HUDEP-2 (cell line): Measurements from ENCODE around the gene SLC37A4.
A peak's percentile ranks its signal among the peaks of the same experiment; 100 is the strongest.

ENCODE experiments used
- DNase-seq, 76 experiments: peaks; one replicate each; lab custom pipeline; 2025; ENCODE audit not compliant: unreplicated experiment in 76 of 76; lab: John Stamatoyannopoulos, UW

Gene SLC37A4

GRCh38 chr11:118980191-118980881 is 50.3 kb downstream of the SLC37A4 start:
- peak in 1 of 76 experiments; percentile 16 for DNase-seq

DNA sequence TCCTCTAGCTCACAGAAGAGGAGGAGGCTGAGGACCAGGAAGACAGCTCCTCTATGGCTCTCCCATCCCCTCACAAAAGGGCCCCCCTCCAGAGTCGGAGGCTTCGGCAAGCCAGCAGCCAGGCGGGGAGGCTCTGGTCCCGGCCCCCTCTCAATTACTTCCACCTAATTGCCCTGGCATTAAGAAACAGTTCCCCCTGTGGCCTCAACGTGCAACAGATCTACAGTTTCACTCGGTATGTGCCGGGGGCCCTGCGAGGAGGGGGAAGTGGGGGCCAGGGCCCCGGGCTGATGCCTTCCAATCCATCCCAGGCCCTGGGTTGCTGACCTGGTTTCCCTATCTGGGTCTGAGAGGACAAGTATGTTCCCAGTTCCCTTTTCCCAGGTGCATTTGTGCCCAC is 51.2 kb downstream of the SLC37A4 start:
- DNase-seq: no peak

GRCh38 chr11:118975771-118976709 is 54.6 kb downstream of the SLC37A4 start:
- DNase-seq: no peak
